Measurements from ENCODE around the gene KCNMB1. TPM values are rescaled to one million over a fixed set of nuclear protein-coding genes. Genes with fewer than 3 reads are reported as not detected.
"Not testable (repeated sequence)": the region's sequence is repeated elsewhere in the genome, so short reads cannot be mapped to it uniquely, and the experiment has no call there.

KCNMB1 gene
- polyA plus RNA-seq, 1 donor: 1.1 TPM

DNA sequence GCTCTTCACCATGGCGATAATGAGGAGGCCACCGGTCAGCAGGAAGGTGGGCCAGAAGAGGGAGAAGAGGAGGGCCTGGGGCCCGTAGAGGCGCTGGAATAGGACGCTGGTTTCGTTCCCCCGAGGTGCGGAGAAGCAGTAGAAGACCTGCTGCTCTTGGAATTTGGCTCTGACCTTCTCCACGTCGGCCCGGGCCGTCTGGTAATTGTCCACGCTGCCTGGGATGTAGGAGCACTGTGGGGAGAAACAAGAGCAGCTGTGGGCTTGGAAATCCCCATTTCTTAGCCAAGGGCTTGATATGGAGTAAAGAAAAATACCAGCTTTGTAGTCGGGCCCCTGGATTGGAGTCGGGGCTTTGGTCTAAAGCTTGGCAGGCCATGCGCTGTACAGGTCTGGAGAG is 10.4 kb downstream of the KCNMB1 start:
- DNase-seq: no peak

DNA sequence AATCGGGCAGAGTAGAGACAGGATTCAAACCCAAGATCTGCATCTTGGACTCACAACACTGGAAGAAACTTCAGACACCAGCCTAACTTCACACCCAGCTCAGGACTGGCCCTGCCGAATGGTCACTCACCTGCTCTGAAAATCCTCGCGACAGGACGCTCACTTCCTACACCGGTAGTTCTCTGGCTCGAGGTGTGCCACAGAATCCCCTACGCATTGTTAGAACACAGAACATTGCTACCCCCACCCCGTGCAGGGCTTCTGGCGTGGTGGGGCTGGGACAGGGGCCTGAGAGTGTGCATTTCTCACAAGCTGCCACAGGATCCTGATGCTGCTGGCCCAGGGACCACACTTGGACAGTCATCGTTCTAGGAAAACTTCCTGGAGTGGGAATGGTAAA is 12.1 kb downstream of the KCNMB1 start:
- no peak for DNase-seq

DNA sequence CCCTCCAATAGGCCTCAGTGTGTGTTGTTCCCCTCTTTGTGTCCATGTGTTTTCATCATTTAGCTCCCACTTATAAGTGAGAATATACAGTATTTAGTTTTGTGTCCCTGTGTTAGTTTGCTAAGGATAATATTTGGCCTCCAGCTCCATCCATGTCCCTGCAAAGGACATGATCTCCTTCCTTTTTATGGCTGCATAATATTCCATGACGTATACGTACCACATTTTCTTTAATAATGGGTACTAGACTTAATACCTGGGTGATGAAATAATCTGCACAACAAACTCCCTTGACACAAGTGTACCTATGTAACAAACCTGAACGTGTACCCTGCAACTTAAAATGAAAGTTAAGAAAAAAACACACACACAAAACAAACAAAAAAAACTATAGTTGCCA is 12.6 kb downstream of the KCNMB1 start:
- not testable (repeated sequence) for DNase-seq

- no peak for DNase-seq
Measured at GRCh38 chr5:170375283-170375682, 13.9 kb downstream of the KCNMB1 start.

GRCh38 chr5:170372971-170373370 is 16.2 kb downstream of the KCNMB1 start:
- no peak for DNase-seq

DNA sequence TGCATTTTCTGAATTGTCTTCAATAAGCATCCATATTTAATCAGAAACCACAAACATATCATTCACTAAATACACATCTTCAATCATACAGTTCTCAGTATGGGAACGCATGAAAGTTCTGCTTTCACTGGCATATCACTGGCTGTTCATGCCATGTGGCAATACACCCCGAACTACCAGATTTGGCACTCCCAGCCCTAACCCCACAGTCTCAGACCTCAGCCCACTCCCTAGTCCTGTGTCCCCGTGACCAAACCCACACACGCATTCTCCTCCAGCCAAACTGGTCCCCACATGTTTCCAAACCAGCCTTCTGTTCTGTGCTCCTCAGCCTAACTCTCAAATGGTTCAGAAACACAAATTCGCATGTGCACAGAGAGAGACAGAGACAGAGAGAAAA is 20.6 kb downstream of the KCNMB1 start:
- DNase-seq: no peak

GRCh38 chr5:170366276-170366675 is 22.9 kb downstream of the KCNMB1 start:
- no peak for DNase-seq

- DNase-seq: no peak
Measured at GRCh38 chr5:170365831-170366230, 23.3 kb downstream of the KCNMB1 start.

GRCh38 chr5:170365011-170365410 is 24.2 kb downstream of the KCNMB1 start:
- DNase-seq: no peak

- DNase-seq: no peak
Measured at GRCh38 chr5:170363671-170364070, 25.5 kb downstream of the KCNMB1 start.

DNA sequence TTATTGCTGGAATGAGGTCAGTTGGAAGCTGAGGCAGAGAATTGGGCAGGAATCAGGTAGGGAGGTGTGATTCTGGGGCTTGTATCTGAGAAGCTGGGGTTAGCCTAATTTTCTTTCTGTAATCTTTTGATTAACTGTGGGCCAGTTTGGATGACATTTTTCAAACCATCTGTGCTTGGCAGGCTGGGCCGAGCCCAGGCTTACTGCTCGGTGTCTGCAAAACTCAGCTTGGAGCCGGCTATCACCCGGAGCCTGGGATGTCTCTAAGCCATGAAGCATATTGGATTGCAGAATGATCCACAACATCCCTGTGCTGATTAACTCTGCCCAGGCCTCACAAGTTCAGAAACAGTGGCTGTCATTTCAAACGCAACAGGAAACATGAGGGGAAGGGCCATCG is 26.5 kb downstream of the KCNMB1 start:
- no peak for DNase-seq

DNA sequence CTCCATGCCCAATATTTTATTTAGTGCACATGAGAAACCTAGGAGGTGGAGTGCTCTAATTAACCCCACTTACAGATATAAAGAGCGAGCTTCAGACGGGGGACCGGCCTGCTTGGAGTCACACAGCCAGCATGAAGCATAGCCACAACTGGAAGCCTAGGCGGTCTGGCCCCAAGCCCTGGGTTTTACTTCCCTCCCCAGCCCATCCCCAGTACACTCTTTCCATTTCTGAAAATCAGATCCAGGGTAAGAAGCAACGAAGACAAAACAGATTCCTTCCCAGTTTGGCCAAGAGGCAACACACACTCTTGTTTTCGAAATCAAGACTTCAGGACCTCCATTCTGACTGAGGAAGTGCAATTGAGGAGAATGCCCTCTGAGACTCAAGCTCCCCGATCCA is 27.1 kb downstream of the KCNMB1 start:
- DNase-seq: no peak

- no peak for DNase-seq
Measured at GRCh38 chr5:170361616-170362015, 27.6 kb downstream of the KCNMB1 start.

DNA sequence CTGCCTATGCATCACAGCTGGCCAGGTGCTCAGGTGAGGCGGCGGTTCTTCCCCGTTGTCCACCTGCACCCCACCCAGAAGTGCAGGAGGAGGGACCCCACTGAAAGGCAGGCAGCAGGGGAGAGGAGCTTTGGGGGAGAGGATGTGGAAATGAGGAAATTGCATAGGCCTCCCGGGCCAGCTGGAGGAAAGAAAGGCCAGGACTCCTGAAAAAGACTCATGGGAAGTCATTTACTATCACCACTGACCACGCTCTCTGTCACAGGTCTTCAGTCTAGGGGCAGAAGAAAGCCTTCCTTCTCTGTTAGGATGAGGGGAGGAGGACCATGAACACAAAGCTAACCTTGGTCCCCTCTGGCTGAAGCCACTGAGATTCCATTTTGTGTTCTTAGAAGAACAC is 28.1 kb downstream of the KCNMB1 start:
- DNase-seq: no peak

DNA sequence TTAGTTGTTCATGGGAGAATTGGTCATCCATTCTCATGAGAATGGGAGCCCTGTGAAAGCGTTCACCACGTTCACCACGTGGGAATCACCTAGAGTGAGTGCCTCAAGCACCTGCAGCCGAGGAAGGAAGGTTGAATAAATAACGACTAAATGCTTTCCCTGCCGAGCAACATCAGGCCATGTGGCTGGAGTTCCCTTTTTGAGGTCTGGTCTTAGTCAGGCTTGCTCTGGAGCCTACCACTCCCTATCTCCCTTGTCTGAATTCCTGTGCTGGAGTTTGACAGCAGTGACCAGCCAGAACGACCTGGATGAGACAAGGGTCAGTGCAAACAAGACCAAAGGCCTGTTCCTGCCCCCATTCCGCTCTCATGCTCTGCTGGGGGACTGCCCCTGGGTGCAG is 28.5 kb downstream of the KCNMB1 start:
- DNase-seq: no peak

- DNase-seq: no peak
Measured at GRCh38 chr5:170357955-170358444, 31.2 kb downstream of the KCNMB1 start.

GRCh38 chr5:170355601-170356098 is 33.5 kb downstream of the KCNMB1 start:
- no peak for DNase-seq

DNA sequence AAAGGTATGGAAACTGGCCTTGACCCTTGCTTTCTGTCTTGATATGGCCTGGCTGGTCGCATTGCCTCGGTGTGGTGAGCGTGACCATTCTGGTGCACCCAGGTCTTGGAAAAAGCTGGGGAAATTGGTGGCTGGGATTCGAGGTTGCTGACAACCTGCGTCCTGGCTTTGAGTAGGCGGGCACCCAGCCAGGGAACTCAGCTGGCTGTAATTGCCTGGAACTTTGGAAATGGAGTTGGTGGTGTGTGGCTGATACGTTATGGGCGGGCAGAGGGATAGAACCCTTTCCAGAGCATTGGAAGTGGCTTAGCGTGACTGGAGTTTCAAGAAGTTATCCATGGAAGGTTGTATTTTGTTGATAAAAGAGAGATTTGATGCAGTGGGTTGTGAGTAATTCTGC is 35.2 kb downstream of the KCNMB1 start:
- no peak for DNase-seq

GRCh38 chr5:170353011-170353761 is 36.0 kb downstream of the KCNMB1 start:
- no peak for DNase-seq

- no peak for DNase-seq
Measured at GRCh38 chr5:170348137-170348633, 41.0 kb downstream of the KCNMB1 start.

GRCh38 chr5:170347022-170347567 is 42.1 kb downstream of the KCNMB1 start:
- DNase-seq: no peak

DNA sequence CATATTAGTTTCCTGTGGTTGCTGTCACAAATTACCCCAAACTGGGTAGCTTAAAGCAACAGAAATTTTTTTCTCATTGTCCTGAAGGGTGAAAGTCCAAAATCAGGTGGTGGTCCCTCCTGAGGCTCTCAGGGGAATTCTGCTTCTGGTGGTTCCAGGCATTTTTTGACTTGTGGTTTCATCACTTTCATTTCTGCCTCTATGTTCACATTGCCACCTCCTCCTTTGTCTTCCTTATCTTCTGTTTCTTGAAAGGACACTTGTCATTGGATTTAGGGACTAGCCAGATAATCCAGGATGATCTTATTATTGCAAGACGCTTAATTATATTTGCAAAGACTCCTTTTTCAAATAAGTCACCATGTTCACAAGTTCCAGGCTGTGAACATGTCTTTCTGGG is 43.2 kb downstream of the KCNMB1 start:
- DNase-seq: no peak

DNA sequence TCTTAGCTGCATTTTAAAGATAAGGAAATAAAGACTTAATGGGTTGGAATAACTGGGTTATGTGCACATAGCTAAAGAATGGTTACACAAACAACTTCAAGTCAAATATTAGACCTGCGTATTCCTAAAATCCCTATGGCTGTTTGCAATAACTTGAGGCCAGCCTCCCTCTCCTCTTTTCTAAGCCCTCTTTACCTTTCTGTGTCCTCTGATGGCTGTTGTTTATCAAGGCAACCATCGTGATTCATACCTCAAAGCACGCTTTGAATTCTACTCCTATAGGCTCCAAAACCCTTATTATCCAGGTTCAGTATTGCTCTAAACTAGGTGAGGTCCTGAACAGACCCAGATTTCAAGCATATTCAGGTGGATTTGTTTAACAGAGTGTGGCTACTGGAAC is 46.0 kb downstream of the KCNMB1 start:
- no peak for DNase-seq

Data from left kidney (tissue), 2 donors.